ENCODE results near the gene SCN7A.

GRCh38 chr2:166373105-166373504 is 120.9 kb downstream of the SCN7A start:
- TF ChIP-seq CTCF (conservative IDR thresholded peaks at IDR 0.05; ENCODE audit: low read depth, low read length) (no peak), EZH2 (IDR thresholded peaks at IDR 0.05; ENCODE audit: borderline replicate concordance, low read depth, low read length, poor library complexity, severe bottlenecking) (no peak)
